IPS DF 4.7 (cell line): ENCODE results near the gene NCAM1.
"Not testable (repeated sequence)": the region's sequence is repeated elsewhere in the genome, so short reads cannot be mapped to it uniquely, and the experiment has no call there.

ENCODE experiments used
- DNase-seq: peaks from one replicate; pipeline ENCODE4 v3.0.0-alpha.2; 2013; ENCODE audit warnings: low spot score; ENCODE audit errors: extremely low read depth

NCAM1 gene

DNA sequence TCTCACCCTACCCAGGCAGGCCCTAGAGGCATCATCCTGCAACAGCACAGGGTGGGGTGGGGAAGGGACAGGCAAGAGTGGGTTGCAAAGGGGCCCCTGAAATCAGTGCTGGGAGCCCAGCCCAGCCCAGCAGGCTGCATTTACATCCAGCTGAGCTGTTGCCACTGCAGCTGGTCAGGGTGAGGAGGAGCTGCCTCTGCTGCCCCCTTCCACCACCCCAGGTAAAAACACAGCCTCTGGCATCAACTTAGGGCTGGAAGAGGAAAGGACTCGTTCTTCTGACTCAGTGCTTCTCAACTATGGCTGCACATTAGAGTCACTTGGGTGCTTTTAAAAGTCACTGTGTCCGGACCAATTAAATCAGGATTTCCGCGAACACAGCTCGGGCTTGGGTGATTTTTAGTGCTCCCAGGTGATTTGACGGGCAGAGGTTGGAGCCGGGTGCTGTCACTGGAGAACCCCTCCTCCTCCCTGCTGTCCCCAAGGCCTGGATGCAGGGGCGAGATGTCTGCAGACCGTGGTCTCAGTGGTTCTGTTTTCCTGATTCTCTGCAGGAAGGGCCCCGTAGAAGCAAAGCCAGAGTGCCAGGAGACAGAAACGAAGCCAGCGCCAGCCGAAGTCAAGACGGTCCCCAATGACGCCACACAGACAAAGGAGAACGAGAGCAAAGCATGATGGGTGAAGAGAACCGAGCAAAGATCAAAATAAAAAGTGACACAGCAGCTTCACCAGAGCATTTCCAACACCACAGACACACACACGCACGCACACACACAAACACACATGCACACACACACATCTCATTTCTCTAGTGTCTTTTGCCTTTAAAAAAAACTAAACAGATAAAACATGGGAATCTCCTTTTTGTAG lies 313.7 kb downstream of the NCAM1 start:
- no peak for DNase-seq

DNA sequence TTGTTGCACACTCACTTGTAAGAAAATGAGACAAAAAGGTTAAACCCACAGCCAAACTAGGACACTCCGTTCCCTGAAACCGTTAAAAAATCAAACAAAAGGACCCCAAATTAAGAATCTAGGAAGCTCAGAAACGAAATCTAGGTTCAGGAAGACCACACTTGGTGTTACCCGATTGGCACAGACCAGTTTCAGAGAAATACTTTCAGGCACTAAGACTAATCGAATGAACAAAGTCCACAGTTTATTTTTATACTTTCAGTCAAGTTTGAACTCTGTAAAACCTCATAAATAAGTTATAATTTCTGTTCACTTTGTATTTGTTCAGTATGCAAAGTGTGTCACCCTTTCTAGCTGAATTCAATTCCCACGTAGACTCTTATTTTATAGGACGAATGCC lies 314.4 kb downstream of the NCAM1 start:
- no peak for DNase-seq

DNA sequence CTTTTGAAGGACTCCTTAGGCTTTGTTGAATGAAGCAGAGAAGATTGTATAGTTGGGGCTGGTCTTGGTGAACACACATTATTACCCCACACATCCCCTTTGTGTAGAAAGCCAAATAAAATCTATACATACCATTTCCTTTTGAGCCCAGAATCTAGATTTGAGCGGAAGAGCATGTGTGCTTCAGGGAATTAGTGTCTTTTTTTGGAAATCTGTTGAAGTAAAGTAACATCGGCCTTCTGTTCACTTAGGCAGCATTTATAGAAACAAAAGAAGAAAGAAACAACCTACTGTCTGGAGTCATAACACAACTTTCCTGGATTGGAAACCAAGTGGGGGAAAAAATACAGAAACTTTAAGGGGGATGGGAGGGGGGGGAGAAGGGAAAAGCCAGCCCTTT lies 315.2 kb downstream of the NCAM1 start:
- DNase-seq, result no peak

DNA sequence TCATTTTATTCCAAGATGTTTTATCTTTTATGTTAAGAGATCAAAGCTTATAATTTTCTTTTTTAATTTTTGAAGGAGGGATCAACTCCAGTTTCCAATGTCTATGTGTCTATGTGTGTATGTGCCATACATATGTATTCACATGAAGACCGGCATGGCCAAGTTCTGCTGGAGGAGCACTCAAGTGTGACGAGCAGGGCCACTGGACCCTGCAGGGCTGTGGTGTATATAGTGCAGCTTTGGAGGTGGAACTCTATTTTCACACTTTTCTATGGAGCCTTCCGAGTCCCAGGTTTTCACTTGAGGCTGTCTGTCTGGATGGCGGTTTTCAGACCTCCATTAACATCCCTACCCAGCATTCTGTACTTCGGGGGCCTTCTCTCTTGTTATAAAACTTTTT lies 316.7 kb downstream of the NCAM1 start:
- no peak for DNase-seq

DNA sequence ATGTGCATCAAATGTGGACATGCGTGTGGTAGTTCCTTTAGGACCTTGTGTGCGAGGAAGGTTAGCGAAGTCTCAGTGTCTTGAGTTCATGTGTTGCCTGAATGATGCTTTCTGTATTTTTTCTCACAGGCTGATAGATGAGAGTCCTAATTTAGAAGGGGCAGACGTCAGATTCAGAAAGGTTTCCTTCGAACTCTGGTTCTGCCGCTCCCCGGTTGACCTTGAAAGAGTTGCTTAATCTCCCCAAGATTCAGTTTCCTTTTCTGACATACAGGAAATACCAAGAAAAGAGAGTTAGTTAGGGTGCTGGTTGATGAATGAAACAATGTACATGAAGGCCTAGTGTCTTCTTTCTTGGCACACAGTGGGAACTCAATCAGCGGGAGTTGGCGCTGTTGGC lies 317.3 kb downstream of the NCAM1 start:
- no peak for DNase-seq

DNA sequence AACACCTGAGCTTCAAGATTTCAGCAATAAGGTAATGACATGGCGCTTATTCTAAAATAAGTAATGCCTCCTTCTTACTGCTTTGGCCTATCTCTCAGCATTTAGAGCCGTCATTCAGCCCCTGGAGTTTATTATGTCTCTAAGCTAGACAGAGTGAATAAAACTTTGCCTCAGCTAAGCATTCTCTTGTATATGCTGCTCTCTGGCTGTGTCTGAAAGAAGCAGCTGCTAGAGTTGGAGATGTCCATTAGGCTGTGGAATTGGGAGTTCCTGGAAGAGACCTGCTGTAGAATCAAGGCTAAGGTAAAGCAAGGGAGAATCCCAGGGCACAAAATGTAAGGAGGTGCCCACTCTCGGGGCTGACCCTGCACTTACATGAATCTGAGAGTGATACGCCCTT lies 317.7 kb downstream of the NCAM1 start:
- no peak for DNase-seq

DNA sequence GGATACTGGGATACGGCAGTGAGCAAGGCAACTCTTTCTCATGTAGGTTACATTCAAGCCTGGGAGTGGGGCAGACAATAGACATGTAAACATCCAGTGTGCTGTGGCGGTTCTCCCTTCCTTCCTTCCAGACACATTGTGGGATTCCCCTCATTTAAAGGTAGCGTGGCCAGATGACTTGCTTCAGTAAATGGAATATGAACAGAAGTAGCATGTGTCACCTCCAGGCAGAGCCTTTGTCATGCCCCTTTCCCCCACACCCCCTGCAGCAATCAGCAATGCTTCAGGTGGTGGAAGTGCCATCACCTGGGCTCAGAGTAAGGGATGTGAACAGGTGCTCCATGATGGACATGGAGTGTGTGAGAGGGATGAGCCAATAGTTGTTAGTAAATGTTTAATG lies 318.4 kb downstream of the NCAM1 start:
- no peak for DNase-seq

DNA sequence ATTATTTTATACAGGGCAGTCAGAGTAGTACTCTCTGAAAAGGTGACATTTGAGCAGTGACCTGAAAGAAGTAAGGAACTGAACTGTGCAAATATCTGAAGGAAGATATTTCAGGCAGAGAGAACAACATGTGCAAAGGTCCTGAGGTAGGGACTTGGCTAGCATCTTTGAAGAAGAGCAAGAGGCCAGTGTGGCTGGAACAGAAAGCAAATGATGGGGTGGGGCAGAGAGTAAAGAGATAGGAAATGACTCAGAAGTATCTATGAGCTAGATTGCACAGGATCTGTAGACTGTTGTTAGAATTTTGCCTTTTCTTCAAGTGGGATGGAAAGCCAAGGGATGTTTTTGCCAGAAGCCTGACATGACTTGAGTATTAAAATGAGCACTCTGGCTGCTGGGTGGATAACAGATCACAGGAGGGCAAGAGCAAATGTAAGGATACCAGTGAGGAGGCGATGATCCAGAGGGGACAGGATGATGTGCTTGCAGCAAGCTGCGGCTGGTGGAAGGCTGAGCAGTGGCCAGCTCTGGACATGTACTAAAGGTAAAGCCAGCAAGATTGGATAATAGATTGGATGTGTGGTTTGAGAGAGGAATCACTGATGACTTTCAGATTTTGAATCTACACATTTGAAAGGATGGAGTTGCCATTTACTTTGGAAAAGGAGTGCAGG lies 320.0 kb downstream of the NCAM1 start:
- DNase-seq, result no peak

DNA sequence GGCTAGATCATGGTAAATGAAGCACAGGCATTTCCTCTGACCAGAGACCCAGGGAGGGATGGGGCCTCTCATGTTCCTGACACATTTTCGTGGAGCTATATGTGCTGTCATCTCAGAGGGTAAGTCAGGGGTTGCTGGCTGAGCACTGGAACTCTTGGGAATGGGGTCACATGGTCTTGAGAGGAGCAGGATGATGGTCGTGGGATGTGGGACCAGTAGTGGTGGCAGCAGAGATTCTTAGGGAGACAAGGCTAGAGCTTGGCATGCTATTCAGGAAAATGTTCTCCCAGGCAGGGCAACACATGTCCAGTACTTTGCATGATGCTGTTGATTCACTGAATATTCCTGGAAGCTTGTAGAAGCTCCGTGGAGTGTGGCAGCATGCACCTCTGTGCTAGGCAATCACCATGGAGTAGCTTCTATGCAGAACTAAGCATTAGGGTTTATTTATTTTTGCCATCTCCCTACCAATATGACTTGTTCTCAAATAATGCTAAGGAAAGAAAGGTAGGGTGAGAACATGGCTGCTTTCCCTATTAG lies 321.7 kb downstream of the NCAM1 start:
- DNase-seq, result no peak

DNA sequence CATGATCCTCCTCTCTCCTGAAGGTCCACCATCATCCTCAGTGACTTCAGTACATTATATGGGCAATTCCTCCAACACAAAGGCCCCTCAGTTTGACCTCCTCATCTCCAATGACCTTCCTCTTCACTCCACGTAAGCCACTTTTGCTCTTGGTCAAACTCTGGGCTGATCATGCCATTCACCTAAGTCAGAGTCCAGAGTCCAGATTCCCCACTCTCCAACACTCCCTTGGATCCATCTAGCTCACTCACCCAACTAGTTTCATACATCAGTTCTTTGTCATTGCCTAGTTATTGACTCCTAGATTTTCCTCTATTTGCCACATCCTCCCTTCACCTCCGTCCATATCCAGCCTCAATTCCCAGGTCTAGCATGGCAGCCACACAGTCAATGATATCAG lies 322.7 kb downstream of the NCAM1 start:
- DNase-seq, result no peak

DNA sequence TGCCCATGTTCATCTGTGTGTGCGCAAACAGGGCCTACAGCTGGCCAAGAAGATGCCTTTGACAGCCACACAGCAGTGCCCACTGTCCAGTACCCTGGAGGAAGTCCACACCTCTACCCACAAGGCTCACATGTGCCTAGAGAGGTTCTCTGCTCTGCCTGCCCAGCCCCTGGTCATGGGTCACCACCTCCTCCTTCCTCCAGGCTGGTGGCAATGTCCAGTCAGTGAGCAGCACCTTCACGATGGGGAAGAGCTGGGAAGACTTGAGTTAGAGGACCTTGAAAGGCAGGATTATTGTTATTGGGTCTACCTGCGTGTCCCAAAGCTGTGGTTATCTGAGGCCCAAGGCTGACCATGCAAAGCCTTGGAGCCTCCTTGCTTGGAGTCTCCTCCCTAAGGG lies 324.8 kb downstream of the NCAM1 start:
- no peak for DNase-seq

DNA sequence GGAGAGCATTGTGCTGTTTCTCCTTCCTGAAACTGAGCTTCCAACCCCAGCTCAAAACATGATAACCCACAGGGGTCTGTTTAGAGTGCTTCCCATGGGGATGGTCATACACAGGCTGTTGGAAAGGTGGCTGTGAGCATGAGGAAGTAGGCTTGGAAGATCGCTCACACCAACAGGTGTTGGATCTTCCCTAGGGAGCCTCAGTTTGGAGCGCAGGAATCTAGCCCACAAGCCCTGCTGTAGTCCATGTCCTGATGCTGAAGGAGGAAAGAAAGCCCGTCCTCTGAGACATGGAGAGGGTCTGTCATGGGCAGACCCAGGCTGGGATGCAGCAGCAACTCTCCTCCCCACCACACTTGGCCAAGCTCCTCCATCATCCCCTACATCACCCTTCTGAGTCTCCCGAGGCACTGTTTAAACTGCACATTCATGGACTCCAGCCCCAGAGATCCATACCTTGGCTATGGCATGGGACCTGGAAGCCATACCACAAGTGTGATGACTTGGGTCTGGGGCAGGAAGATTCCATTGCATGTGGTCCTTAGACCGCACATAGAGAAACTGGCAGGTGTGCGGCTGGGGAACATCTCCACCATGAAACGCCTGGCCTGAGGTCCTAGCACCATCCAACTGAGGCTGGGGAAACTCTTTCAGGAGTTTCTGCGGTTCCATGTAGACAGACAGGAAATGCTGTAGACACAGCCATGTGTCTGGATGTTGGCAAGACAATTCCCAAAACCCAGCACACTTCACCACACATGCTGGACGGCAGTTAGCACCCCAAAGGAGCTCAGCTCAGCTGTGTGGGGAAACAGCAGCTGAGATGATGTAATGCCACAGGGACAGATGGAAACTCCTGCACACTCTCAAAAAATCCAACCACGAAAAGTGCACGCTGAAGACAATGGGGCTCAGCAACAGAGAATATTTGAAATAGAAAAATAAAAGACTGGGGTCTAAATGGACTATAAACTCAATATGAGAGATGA lies 325.6 kb downstream of the NCAM1 start:
- DNase-seq, result no peak

DNA sequence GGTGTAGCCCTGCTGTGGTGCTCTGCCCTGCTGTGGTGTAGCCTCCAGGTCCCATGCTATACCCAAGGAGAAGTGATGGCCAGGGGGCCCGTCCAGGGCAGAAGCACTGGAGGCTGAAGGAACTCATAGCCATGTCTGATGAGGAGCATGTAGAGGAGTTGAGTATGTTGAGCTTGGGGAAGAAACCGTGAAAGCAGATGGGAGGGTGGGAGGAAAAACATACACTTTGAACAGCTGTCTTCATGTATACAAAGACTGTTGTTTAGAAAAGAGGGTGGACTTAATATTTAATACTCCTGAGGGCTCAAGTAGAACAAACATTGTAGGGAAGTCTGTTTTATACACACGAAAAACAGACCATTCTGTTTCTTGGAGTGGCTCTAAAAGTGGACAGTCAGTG lies 326.6 kb downstream of the NCAM1 start:
- no peak for DNase-seq

DNA sequence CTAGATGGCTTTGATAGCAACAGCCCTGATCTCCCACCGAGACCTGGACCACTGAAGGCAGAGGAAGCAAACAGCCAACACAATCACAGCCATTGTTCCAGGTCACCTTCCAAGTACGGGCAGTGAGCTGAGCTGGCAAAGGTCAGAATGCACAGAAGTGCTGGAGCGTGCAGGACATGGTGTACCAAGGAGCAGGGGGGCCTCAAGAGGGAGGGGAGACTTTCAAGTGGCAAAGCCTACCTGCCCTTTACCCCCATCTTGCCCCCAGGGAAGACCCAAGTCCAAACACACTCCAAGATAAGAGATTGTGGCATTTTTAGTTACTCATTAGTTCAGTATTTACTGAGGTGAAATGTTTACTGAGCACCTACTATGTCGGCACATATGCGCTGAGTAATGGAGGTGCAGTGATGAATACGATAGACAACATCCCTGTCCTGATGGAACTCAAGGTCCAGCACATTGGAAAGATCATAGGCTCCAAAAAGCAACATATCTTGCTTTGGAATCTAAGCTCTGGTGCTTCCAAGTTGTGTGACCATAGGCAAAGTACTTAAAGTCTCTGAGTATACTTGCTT lies 327.2 kb downstream of the NCAM1 start:
- DNase-seq, result no peak

DNA sequence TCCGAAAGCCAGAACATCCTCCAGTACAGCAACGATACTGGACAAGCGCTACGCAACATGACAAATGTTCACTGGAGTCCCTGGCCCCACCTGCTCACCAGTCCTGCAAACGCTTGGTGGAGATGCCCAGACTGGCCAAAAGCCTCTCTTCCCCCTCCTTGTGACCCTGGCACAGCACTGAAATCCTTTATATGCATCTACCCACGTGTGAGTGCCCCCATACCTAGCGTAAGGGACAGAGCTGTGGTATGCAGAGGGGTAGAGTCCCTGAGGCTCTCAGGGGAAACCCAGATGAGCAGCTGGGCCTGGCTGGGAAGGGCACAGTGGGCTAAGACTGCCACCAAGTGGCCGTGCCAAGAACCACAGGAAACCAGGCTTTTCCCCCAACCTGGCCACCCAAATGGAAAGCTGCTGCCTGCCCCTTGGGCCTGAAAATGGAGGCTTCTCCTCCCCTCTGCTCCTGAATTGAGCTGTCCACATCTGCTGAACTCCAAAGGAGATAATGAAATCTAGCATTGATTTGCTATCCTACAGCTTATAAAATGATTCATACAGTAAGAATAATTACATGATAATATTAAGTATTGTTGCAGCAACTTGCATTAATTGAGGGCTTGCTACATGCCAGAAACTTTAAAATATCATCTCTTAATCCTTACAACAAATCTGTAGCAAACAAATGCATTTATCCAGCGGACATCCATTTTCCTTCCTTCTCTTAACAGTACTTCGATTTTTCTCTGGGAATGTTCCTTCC lies 328.4 kb downstream of the NCAM1 start:
- no peak for DNase-seq

DNA sequence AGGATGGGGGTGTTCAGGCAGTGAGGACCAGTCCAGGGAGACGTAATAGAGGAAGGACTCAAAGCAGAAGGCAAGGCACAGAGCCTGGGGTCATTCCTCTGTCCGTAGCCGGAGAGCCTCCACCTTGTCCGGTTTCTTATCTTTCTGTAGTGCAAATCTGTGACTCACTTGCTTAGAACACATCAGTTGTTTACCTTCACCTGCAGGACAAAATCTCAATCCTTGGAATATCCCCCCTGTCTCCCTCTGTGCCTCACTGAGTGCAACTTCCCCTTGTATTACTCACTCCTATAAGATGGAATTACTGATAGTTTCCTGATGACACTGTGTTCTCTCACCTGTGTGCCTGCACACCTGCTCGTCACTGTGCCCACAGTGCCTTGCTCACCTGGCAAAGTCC lies 332.7 kb downstream of the NCAM1 start:
- no peak for DNase-seq

DNA sequence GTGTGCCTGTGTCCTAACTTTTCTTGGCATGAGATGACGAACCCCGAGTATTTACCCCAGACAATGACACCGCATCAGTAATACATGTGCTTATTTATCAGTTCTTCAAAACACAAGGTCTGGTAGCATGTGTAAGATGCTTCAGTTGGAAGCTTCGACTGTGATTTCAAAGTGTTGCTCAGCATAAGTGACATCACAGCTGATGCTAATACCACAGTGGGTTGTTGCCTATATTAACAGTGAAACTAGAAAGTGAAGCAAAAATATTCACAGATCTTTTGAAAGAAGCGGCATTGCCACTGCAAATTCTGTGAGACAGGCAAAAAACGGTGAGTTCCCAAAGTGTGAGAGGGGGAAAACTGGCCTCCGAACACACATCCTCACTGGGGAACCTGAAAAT lies 334.8 kb downstream of the NCAM1 start:
- DNase-seq, result no peak

DNA sequence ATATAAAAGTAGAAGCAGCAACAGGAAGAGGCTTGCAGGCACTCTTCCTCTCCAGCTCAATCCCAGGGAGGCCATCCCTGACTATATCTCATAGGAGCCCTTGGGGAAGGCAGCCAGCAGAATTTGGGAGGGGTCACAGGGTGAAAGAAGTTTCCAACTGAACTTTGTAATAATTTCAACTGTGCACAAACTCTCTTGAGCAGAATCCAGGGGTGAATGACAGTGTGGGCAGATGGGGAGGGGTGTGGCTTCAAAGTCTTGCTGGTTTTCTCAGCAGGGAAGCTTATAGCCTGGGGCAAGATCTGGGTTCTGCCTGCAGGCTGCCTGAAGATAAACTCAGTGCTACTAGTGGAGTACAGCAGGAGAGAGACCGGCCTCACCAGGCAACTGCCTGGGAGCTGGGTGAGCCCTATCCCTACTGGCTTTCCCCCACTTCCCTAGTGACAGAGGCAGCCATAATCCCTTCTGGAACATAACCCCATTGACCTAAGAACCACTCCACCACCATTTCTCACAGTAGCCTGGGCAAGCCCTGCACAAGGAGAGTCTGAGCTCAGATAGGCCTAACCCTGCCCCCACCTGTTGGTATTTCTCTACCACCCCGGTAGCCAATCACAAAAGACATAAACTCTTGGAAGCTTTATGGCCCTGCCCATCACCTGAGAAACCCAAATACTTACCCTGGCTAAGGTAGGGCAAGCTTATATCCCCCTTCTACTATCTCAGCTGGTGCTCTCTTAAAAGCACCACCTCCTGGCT lies 335.4 kb downstream of the NCAM1 start:
- DNase-seq, result no peak

DNA sequence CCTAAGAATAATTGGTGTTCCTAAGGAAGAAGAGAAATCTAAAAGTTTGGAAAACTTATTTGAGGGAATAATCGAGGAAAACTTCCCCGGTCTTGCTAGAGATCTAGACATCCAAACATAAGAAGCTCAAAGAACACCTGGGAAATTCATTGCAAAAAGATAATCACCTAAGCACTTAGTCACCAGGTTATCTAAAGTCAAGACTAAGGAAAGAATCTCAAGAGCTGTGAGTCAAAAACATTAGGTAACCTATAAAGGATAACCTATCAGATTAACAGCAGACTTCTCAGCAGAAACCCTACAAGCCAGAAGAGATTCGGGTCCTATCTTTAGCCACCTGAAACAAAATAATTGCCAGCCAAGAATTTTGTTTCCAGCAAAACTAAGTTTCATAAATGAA lies 337.3 kb downstream of the NCAM1 start:
- not testable (repeated sequence) for DNase-seq

DNA sequence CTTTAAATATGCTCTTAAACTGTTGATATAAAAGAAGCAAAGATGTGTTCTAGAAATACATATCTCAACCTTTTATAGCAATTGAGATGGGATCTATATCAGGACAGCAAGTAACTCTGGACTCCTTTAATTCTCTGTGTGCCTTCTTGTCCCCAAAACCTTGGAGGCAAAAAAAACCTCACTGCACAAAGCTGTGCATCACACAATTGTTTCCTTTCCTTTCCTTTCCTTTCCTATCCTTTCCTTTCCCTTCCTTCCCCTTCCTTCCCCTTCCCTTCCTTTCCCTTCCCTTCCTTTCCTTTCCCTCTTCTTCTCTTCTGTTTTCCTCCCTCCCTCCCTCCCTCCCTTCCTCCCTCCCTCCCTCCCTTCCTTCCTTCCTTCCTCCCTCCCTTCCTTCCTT lies 343.7 kb downstream of the NCAM1 start:
- no peak for DNase-seq
